ENCODE results near the gene PLCB1.

Gene PLCB1

DNA sequence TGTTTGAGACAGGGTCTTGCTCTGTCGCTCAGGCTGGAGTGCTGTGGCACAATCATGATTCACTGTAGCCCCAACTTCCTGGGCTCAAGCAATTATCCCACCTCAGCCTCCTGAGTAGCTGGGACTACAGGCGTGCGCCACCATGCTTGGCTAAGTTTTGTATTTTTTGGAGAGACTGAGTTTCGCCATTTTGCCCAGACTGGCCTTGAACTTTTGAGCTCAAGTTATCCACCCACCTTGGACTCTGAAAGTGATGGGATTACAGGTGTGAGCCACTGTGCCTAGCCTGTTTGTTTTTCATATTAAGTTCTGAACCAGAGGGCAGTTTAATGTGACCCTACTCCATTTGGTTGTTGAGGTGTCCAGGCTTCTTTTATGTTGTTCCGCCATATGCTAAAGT is 194.8 kb downstream of the PLCB1 start:
- H3K4me3 ChIP-seq (ENCODE audit: insufficient read depth, low read depth, low read length), result no peak overlapping the region
- H3K36me3 ChIP-seq (ENCODE audit: control insufficient read depth, insufficient read depth, low read length), result no peaks in the 10 kb centered on the region
- H3K27me3 ChIP-seq (ENCODE audit: control insufficient read depth, insufficient read depth, low read length, poor library complexity, severe bottlenecking), result no peaks in the 10 kb centered on the region
- no peak overlapping the region for H3K27ac ChIP-seq (ENCODE audit: insufficient read depth, low read depth, low read length, poor library complexity, severe bottlenecking)
- H3K4me1 ChIP-seq (ENCODE audit: control insufficient read depth, insufficient read depth, low read length), result no peaks in the 10 kb centered on the region
- no peaks in the 10 kb centered on the region for H3K9me3 ChIP-seq (ENCODE audit: control insufficient read depth, low read length)
- whole genome bisulfite sequencing, 2 experiments, result 90 to 98% methylated on average over 5 of the region's 5 CpGs

DNA sequence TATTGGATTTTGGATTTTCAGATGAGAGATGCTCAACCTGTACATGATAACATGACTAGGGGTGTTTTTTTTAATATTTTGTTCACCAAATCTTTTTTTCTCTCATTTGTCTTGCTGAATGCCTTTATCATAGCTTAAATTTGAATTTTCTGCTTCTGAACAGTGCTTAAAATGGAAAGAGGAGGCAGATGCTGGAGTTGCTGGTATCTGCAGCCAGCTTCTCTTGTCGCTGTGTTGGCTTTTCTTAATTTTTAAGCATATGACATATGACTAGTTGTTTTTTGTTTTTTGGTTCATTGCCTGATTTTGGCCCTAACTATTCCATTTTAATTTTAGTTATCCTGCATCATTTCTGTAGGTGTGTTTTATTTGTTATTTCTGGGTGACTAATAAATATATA is 196.1 kb downstream of the PLCB1 start:
- 60 to 86% methylated on average over 1 of the region's 1 CpG for WGBS, 2 experiments
- Histone ChIP-seq H3K27ac (ENCODE audit: insufficient read depth, low read depth, low read length, poor library complexity, severe bottlenecking) (no peak overlapping the region), H3K36me3 (ENCODE audit: control insufficient read depth, insufficient read depth, low read length) (no peaks in the 10 kb centered on the region), H3K27me3 (ENCODE audit: control insufficient read depth, insufficient read depth, low read length, poor library complexity, severe bottlenecking) (no peaks in the 10 kb centered on the region), H3K9me3 (ENCODE audit: control insufficient read depth, low read length) (no peaks in the 10 kb centered on the region), H3K4me1 (ENCODE audit: control insufficient read depth, insufficient read depth, low read length) (no peaks in the 10 kb centered on the region), H3K4me3 (ENCODE audit: insufficient read depth, low read depth, low read length) (no peak overlapping the region)

DNA sequence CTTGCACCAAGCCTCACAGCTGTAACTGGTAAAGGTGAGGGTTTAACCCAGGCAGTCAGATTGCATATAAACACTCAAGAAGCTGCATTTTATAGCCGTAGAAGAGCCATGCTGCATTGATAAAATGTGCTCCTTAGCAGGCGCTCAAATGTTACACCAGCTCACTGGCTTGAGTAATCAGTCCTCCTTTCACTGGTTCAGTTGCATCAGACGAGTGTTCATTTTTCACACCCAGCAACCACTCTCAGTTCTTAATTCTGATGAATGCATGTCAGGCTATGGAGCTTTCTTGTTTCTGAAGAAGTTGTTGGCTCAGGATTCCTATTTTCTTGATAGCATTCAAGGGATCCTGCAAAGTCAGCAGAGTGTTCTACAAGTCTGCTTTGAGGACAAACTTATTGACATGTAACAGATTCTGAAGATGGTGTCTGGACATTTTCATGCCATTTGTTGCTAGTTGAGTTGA is 198.3 kb downstream of the PLCB1 start:
- Histone ChIP-seq H3K4me1 (ENCODE audit: control insufficient read depth, insufficient read depth, low read length) (no peaks in the 10 kb centered on the region), H3K27me3 (ENCODE audit: control insufficient read depth, insufficient read depth, low read length, poor library complexity, severe bottlenecking) (no peaks in the 10 kb centered on the region), H3K9me3 (ENCODE audit: control insufficient read depth, low read length) (no peaks in the 10 kb centered on the region), H3K36me3 (ENCODE audit: control insufficient read depth, insufficient read depth, low read length) (no peaks in the 10 kb centered on the region), H3K27ac (ENCODE audit: insufficient read depth, low read depth, low read length, poor library complexity, severe bottlenecking) (no peak overlapping the region), H3K4me3 (ENCODE audit: insufficient read depth, low read depth, low read length) (no peak overlapping the region)
- 90 to 98% methylated on average over 3 of the region's 3 CpGs for WGBS, 2 experiments

DNA sequence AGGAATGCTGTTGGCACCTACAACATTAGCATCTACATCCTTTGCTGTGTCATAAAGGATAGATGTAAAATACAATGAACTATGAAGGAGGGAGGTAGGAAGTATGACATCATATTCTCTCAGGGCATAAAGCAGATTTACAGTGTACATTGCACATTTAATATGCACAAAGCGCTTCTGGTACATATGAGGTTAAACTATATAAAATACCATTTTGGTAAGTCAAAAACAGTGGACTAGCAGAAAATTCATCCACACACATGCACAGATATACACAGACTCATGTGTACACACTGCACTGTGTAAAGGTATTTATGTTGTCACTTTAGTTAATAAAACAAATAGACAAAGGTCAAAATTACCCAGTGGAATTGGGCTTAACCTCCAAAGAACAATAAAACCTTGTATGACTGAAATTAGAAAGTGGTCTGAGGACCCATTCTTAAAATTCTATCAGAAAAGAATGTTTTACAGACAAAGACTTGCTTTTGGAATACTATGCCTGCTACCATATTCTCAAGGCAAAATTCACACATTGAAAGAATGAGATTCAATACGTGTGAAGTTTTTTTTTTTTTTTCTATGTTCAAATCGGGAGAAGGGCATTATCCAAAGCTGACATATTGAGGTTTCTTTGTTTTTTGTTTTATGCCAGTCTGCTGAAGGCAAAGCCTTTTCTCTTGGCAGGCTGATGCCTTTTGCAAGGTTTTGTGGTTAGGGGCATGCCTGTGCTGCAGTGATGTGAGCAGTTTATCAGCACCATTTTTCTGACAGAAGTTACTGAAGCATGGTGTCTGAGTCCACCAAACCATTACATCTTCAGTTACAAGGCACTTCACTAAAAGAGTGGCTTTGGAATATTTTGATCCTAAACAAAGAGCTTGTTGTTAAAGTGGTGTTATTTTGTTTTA is 199.0 kb downstream of the PLCB1 start:
- H3K27ac ChIP-seq (ENCODE audit: insufficient read depth, low read depth, low read length, poor library complexity, severe bottlenecking), result no peak overlapping the region
- H3K9me3 ChIP-seq (ENCODE audit: control insufficient read depth, low read length), result no peaks in the 10 kb centered on the region
- WGBS, 2 experiments, result 87 to 94% methylated on average over 2 to 3 of the region's 3 CpGs
- no peaks in the 10 kb centered on the region for H3K4me1 ChIP-seq (ENCODE audit: control insufficient read depth, insufficient read depth, low read length)
- no peak overlapping the region for H3K4me3 ChIP-seq (ENCODE audit: insufficient read depth, low read depth, low read length)
- no peaks in the 10 kb centered on the region for H3K27me3 ChIP-seq (ENCODE audit: control insufficient read depth, insufficient read depth, low read length, poor library complexity, severe bottlenecking)
- no peaks in the 10 kb centered on the region for H3K36me3 ChIP-seq (ENCODE audit: control insufficient read depth, insufficient read depth, low read length)

DNA sequence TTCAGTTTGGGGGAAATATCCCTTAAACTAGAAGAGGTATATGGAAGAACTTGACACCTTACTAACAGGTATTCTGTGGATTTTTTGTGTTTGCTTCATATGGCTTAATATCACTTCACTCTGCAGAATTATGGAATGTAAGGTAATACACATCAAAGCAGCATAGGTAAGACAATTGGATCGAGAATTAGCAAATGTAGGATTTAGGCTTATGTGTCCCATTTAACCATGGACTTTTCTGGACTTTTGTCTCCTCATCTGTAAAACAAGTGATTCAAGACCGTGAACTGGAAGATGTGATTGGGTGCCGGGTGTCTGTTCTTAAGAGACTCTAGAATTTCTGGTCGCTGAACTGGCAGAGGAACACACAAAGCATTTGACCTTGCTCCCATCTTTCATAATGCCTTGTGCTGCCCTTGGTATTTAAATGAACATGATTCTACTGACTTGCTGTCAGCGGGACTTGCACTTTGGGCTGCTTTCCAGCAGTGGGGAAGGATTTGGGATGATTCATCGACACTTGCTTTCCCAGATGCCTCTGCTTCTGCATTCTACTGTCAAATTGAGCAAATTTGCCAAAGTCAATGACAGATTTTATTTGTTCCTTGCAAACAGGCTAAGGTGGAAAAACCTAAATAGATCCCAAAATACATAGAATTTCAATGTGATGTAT is 199.8 kb downstream of the PLCB1 start:
- no peak overlapping the region for H3K27ac ChIP-seq (ENCODE audit: insufficient read depth, low read depth, low read length, poor library complexity, severe bottlenecking)
- no peaks in the 10 kb centered on the region for H3K27me3 ChIP-seq (ENCODE audit: control insufficient read depth, insufficient read depth, low read length, poor library complexity, severe bottlenecking)
- no peak overlapping the region for H3K4me3 ChIP-seq (ENCODE audit: insufficient read depth, low read depth, low read length)
- no peaks in the 10 kb centered on the region for H3K9me3 ChIP-seq (ENCODE audit: control insufficient read depth, low read length)
- no peaks in the 10 kb centered on the region for H3K36me3 ChIP-seq (ENCODE audit: control insufficient read depth, insufficient read depth, low read length)
- 93% methylated on average over 6 of the region's 6 CpGs for WGBS, 2 experiments
- no peaks in the 10 kb centered on the region for H3K4me1 ChIP-seq (ENCODE audit: control insufficient read depth, insufficient read depth, low read length)

DNA sequence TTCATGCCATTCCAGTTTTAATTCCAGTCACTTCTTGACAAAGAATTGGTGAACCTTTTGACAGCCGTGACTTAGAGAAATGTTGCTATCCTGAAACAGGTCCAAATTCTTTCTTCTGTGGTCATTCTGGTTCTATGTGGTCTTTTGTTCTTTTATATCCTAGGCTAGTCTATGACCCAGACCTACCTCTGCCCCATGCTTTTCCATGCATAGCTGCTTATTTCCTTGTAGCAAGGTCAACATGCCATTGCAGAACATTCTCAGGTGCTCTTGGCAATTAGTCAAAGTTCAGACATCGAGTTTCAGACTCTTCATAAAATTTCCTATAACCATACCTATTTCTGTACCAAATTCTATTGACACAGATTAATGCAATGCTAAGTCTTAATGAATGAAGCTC is 202.6 kb downstream of the PLCB1 start:
- WGBS, 2 experiments, result 95 to 98% methylated on average over 2 of the region's 2 CpGs
- H3K27me3 ChIP-seq (ENCODE audit: control insufficient read depth, insufficient read depth, low read length, poor library complexity, severe bottlenecking), result no peaks in the 10 kb centered on the region
- no peaks in the 10 kb centered on the region for H3K9me3 ChIP-seq (ENCODE audit: control insufficient read depth, low read length)
- H3K36me3 ChIP-seq (ENCODE audit: control insufficient read depth, insufficient read depth, low read length), result no peaks in the 10 kb centered on the region
- no peak overlapping the region for H3K27ac ChIP-seq (ENCODE audit: insufficient read depth, low read depth, low read length, poor library complexity, severe bottlenecking)
- H3K4me3 ChIP-seq (ENCODE audit: insufficient read depth, low read depth, low read length), result no peak overlapping the region
- H3K4me1 ChIP-seq (ENCODE audit: control insufficient read depth, insufficient read depth, low read length), result no peaks in the 10 kb centered on the region

DNA sequence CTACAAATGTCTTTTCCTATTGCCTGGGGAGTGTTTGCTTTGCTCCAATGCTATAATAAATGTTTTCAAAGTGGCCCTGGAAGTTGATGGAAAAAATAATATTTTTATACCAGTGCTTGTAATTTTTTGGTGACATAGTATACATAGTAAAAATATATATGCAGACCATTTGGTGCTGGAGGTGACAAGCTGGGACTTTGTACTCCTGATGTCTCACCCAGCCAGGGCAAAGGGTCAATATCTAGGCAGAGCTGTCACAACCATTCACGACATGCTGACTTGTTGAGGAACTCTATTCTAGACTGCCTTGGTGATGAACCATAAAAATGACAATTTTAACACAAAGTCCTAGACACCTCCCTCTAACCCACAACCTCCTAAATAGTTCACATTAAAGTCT is 203.0 kb downstream of the PLCB1 start:
- Histone ChIP-seq H3K9me3 (ENCODE audit: control insufficient read depth, low read length) (no peaks in the 10 kb centered on the region), H3K27ac (ENCODE audit: insufficient read depth, low read depth, low read length, poor library complexity, severe bottlenecking) (no peak overlapping the region), H3K36me3 (ENCODE audit: control insufficient read depth, insufficient read depth, low read length) (no peaks in the 10 kb centered on the region), H3K27me3 (ENCODE audit: control insufficient read depth, insufficient read depth, low read length, poor library complexity, severe bottlenecking) (no peaks in the 10 kb centered on the region), H3K4me3 (ENCODE audit: insufficient read depth, low read depth, low read length) (no peak overlapping the region), H3K4me1 (ENCODE audit: control insufficient read depth, insufficient read depth, low read length) (no peaks in the 10 kb centered on the region)
- WGBS, 2 experiments, result 81 to 100% methylated on average over 1 of the region's 1 CpG

DNA sequence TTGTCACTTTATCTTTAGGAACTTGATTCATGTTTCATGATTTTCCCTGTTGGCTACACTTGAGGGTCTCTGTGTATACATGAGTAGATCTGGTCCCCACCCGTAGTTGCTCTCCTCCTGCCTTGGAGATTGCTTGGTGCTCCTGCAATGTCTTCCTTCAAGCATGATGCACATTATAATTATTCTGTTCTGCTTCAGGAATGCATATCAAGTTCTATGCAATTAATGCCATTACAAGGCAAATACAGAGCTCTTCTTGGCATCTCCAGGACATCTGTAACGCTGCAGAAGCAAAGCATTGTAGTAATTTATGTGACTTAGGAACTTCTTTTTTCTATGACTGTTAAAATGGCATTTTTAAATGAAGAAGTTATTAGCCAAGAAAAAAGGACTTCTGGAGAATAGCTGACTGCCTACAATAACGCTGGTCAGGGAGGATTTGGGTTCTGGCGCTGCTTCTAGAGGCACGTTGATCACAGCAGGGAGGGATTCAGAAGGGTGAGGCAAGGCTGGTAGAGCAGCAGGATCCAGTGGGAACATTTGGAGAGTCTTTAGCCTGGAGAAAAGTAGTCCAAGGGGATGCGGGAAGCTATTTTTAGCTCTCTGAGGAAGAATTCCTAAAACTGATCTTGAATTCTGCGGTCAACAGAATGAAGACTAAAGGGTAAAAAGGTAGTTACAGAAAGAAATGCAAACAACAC is 203.6 kb downstream of the PLCB1 start:
- Histone ChIP-seq H3K36me3 (ENCODE audit: control insufficient read depth, insufficient read depth, low read length) (no peaks in the 10 kb centered on the region), H3K27ac (ENCODE audit: insufficient read depth, low read depth, low read length, poor library complexity, severe bottlenecking) (no peak overlapping the region), H3K27me3 (ENCODE audit: control insufficient read depth, insufficient read depth, low read length, poor library complexity, severe bottlenecking) (no peaks in the 10 kb centered on the region), H3K4me1 (ENCODE audit: control insufficient read depth, insufficient read depth, low read length) (no peaks in the 10 kb centered on the region), H3K9me3 (ENCODE audit: control insufficient read depth, low read length) (no peaks in the 10 kb centered on the region), H3K4me3 (ENCODE audit: insufficient read depth, low read depth, low read length) (no peak overlapping the region)
- WGBS, 2 experiments, result 83 to 84% methylated on average over 7 of the region's 7 CpGs

DNA sequence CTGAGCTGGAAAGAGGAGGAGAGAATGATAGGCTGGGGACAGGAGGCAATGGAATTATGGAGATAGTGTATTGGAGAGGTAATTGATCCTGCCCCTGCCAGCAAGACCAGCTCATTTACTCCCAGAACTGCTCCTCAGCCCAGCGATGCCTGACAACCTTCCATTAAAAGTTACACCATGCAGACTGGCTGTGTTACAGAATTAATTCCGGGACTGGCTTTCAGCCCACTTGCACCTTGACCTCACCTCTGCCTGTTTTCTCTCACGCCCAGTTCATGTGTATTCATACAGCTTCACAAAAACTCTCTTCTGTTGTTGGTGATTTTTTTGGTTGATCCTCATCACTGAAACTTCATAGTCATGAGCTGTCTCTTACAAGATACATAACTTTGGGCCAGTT is 207.3 kb downstream of the PLCB1 start:
- Histone ChIP-seq H3K27me3 (ENCODE audit: control insufficient read depth, insufficient read depth, low read length, poor library complexity, severe bottlenecking) (no peaks in the 10 kb centered on the region), H3K27ac (ENCODE audit: insufficient read depth, low read depth, low read length, poor library complexity, severe bottlenecking) (no peak overlapping the region), H3K4me3 (ENCODE audit: insufficient read depth, low read depth, low read length) (no peak overlapping the region), H3K9me3 (ENCODE audit: control insufficient read depth, low read length) (no peaks in the 10 kb centered on the region), H3K36me3 (ENCODE audit: control insufficient read depth, insufficient read depth, low read length) (no peaks in the 10 kb centered on the region), H3K4me1 (ENCODE audit: control insufficient read depth, insufficient read depth, low read length) (no peaks in the 10 kb centered on the region)
- 80 to 92% methylated on average over 3 of the region's 3 CpGs for WGBS, 2 experiments

DNA sequence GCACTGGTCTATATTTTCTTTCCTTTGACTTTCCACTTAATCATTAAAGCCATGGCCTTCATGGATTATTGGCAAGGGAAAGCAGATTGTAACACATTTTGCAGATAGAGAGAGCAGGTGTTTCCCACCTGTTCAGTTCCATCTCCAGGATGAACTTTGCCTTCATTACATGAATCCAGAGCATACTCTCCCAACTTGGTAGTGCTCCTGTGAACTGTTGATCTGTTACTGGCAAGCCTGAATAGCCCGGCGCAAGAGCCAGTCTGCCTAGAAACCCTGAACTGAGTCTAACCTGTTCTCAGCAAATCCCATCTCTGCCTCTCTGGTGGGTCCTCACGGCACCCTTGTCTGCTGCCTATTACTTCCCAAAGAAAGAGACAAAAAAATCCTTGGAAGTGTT is 210.3 kb downstream of the PLCB1 start:
- Histone ChIP-seq H3K4me1 (ENCODE audit: control insufficient read depth, insufficient read depth, low read length) (no peaks in the 10 kb centered on the region), H3K27me3 (ENCODE audit: control insufficient read depth, insufficient read depth, low read length, poor library complexity, severe bottlenecking) (no peaks in the 10 kb centered on the region), H3K4me3 (ENCODE audit: insufficient read depth, low read depth, low read length) (no peak overlapping the region), H3K9me3 (ENCODE audit: control insufficient read depth, low read length) (no peaks in the 10 kb centered on the region), H3K36me3 (ENCODE audit: control insufficient read depth, insufficient read depth, low read length) (no peaks in the 10 kb centered on the region), H3K27ac (ENCODE audit: insufficient read depth, low read depth, low read length, poor library complexity, severe bottlenecking) (no peak overlapping the region)
- 93% methylated on average over 3 of the region's 3 CpGs for WGBS, 2 experiments
